Rectal smooth muscle tissue (tissue), 1 donor: ENCODE data around the gene KRT8.
"Not testable (repeated sequence)": the region's sequence is repeated elsewhere in the genome, so short reads cannot be mapped to it uniquely, and the experiment has no call there.

Experiments
- H3K27ac ChIP-seq: one replicate; pipeline ENCODE4 v1.7.0; 2013; ENCODE audit warnings: low read depth, low read length, inconsistent platforms
- H3K27me3 ChIP-seq: one replicate; pipeline ENCODE4 v1.7.0; 2013; ENCODE audit warnings: low read length; ENCODE audit not compliant: control insufficient read depth, insufficient read depth
- H3K36me3 ChIP-seq: one replicate; pipeline ENCODE4 v1.7.0; 2013; ENCODE audit warnings: low read length; ENCODE audit not compliant: control insufficient read depth, insufficient read depth
- H3K4me1 ChIP-seq: one replicate; pipeline ENCODE4 v1.7.0; 2013; ENCODE audit warnings: low read length; ENCODE audit not compliant: control insufficient read depth, insufficient read depth
- H3K4me3 ChIP-seq: one replicate; pipeline ENCODE4 v1.7.0; 2013; ENCODE audit warnings: low read length
- H3K9ac ChIP-seq: one replicate; pipeline ENCODE4 v1.7.0; 2013; ENCODE audit warnings: low read length

The KRT8 gene

DNA sequence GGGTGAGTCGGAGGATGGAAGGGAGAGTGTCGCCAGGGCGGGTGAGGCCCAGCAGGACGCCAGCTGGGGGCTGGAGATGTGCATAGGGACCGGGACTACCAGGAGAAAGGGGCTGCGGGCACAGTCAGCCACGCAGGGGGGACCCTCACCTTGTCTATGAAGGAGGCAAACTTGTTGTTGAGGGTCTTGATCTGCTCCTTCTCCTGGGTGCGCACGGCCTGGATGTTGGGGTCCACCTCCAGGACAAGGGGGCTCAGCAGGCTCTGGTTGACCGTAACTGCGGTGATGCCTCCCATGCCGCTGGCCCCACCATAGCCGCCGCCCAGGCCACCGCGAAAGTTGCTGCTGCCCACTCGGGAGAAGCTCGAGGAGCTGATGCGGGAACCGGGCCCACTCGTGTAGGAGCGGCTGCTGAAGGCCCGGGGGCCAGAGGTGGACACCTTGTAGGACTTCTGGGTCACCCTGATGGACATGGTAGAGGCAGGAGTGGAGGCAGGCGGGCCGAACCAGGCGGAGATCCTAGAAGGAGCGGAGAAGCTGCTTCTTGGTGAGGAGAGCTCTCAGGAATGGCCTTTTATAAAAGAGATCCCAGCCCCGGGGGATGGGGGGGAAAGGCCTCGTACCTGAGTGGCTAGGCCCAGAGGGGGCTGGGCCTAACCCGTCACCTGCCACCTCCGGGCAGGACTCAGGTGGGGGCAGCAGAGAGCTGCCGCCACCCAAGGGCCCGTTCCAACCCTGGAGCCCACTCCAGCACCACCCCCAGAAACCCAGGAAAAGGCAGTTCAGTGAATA lies at the start of gene KRT8:
Gene KRT8 (minus strand): TSS at position 568 of the 792 bp plus-strand sequence. CDS start 95 bp downstream, at position 473.
- Histone ChIP-seq H3K9ac (peak within 1 kb of the TSS; percentile 45), H3K4me3 (peak within 1 kb of the TSS; percentile 56), H3K27ac (peak within 1 kb of the TSS; percentile 76)
- not testable (repeated sequence) for H3K36me3 ChIP-seq, H3K4me1 ChIP-seq, H3K27me3 ChIP-seq

DNA sequence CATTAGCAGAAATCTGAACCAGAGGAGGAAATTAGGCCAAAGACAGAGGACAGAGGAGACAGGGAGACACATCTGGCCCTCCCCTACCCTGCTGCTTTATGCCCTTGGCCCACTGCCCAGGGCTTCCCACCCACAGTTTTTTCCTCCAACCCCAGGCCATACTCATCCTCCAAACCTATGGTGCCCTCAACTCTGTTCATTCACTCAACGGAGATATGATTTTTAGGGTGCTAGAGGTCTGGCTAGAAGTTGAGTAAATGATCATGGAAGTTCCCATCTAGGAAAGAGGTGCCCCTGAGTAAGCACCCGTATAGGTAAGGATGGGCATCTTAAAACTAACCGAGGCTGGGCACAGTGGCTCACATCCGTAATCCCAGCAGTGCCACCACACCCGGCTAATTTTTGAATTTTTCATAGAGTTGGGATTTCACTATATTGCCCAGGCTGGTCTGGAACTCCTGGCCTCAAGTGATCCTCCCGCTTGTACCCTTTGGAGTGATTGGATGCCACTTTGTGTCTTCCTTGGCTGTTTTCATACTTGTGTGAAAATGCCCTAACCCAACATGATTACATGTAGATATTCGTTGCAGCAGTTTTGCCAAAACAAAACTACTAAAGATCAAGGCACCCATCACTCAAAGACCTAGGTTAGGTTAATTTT lies 48.4 kb upstream of the KRT8 start:
- Histone ChIP-seq H3K36me3 (no peaks in the 10 kb centered on the region), H3K27me3 (no peaks in the 10 kb centered on the region), H3K4me1 (no peaks in the 10 kb centered on the region), H3K27ac (no peak overlapping the region), H3K9ac (no peak overlapping the region), H3K4me3 (no peak overlapping the region)

DNA sequence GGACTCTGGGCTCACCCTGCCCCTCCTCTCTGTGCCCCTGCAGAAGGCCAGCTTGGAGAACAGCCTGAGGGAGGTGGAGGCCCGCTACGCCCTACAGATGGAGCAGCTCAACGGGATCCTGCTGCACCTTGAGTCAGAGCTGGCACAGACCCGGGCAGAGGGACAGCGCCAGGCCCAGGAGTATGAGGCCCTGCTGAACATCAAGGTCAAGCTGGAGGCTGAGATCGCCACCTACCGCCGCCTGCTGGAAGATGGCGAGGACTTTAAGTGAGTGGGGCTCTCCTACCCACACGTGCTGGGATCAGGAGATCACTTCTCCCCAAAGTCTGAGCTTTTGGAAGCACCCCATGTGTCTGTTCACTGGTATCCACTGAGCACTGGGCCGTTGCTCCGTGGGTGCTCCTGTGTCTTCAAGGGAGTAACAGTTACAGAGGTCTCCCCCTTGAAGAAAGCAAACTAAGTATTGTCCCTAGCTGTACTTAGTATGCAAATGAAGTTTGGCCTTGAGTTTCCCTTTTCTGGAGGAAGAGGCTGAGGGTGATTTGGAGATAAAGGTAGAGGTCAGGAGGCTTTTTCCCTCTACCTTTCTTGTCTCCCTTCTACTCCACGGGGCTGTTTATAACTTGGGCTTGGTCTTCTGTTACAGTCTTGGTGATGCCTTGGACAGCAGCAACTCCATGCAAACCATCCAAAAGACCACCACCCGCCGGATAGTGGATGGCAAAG lies 47.4 kb upstream of the KRT8 start:
- Histone ChIP-seq H3K27ac (no peak overlapping the region), H3K4me3 (no peak overlapping the region), H3K9ac (no peak overlapping the region)

DNA sequence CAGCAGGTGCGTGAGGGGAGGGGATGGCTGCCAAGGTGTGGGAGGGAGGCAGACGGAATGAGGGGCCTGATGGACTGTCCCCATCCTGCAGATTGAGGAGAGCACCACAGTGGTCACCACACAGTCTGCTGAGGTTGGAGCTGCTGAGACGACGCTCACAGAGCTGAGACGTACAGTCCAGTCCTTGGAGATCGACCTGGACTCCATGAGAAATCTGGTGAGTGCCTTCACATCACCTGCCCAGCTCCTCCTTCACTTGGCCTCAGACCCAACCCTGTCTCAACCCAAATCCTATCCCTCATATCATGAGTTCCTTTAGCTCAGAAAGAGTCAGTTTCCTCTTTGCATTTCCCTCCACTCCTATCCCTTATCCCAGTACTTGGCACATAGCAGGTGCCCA lies 46.8 kb upstream of the KRT8 start:
- no peaks in the 10 kb centered on the region for H3K27me3 ChIP-seq
- H3K27ac ChIP-seq, result no peak overlapping the region
- no peaks in the 10 kb centered on the region for H3K4me1 ChIP-seq
- H3K4me3 ChIP-seq, result peak overlapping the region; percentile 30
- H3K9ac ChIP-seq, result no peak overlapping the region
- H3K36me3 ChIP-seq, result no peaks in the 10 kb centered on the region

More for the DNA sequence above, 47.4 kb upstream of the KRT8 start:
- Histone ChIP-seq H3K27me3 (no peaks in the 10 kb centered on the region), H3K36me3 (no peaks in the 10 kb centered on the region), H3K4me1 (no peaks in the 10 kb centered on the region)

GRCh38 chr12:52951126-52951525 lies 46.2 kb upstream of the KRT8 start:
- no peaks in the 10 kb centered on the region for H3K27me3 ChIP-seq
- no peak overlapping the region for H3K9ac ChIP-seq
- H3K27ac ChIP-seq, result no peak overlapping the region
- peak overlapping the region; percentile 72 for H3K4me3 ChIP-seq
- H3K4me1 ChIP-seq, result no peaks in the 10 kb centered on the region
- no peaks in the 10 kb centered on the region for H3K36me3 ChIP-seq

GRCh38 chr12:52950553-52950952 lies 45.7 kb upstream of the KRT8 start:
- Histone ChIP-seq H3K36me3 (no peaks in the 10 kb centered on the region), H3K27me3 (no peaks in the 10 kb centered on the region), H3K9ac (no peak overlapping the region), H3K27ac (no peak overlapping the region), H3K4me1 (no peaks in the 10 kb centered on the region), H3K4me3 (peak overlapping the region; percentile 72)

DNA sequence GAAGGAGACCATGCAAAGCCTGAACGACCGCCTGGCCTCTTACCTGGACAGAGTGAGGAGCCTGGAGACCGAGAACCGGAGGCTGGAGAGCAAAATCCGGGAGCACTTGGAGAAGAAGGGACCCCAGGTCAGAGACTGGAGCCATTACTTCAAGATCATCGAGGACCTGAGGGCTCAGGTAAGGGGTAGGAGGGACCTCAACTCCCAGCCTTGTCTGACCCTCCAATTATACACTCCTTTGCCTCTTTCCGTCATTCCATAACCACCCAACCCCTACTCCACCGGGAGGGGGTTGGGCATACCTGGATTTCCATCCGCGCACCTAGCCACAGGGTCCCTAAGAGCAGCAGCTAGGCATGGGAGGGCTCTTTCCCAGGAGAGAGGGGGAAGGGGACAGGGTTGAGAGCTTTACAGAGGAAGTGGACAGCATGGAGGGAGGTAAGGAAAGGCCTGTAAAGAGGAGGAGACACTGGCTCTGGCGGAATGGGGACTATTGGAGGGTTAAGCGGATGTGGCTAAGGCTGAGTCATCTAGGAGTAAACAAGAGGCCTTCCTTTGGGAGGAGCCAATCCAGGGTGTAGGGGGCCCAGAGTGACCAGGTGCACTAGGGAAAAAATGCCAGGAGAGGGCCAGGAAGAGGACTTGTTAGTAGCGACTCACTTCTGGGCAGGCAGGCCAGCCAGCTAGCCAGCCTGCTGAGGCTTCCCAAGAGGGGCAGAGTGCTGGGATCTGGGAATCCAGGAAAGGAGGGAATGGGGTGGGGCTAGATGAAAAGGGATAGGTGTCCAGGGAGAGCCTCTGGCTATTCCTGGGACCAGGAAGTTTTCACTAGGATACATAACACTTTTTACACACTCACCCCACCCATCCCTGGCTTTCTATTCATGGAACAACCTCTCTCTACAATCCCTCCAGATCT lies 44.8 kb upstream of the KRT8 start:
- peak overlapping the region; percentile 72 for H3K4me3 ChIP-seq

DNA sequence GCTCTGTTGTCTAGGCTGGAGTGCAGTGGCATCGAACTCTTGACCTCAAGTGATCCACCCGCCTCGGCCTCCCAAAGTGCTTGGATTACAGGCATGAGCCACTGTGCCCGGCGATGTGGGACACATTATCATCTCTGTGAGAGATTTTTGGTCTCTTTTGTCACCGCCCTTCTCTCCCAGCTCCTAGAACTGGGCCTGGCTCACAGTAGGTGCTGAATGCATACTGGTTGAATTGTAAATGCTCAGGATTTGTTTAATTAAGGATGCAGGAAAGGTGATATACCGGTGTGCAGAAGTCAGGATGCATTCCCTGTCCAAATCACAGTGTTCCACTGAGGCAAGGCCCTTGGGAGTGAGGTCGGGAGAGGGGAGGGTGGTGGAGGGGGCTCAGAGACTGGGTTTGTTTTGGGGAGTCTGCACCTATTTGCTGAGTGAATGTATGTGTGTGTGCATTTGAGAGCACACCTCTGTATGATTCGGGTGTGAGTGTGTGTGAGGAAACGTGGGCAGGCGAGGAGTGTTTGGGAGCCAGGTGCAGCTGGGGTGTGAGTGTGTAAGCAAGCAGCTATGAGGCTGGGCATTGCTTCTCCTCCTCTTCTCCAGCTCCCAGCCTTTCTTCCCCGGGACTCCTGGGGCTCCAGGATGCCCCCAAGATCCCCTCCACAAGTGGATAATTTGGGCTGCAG lies 43.0 kb upstream of the KRT8 start:
- Histone ChIP-seq H3K27ac (no peak overlapping the region), H3K27me3 (no peaks in the 10 kb centered on the region), H3K4me3 (no peak overlapping the region), H3K36me3 (no peaks in the 10 kb centered on the region), H3K4me1 (no peaks in the 10 kb centered on the region), H3K9ac (no peak overlapping the region)

More for the DNA sequence above, 44.8 kb upstream of the KRT8 start:
- H3K27me3 ChIP-seq, result no peaks in the 10 kb centered on the region
- no peaks in the 10 kb centered on the region for H3K36me3 ChIP-seq
- H3K4me1 ChIP-seq, result no peaks in the 10 kb centered on the region
- no peak overlapping the region for H3K27ac ChIP-seq
- peak overlapping the region; percentile 12 for H3K9ac ChIP-seq

DNA sequence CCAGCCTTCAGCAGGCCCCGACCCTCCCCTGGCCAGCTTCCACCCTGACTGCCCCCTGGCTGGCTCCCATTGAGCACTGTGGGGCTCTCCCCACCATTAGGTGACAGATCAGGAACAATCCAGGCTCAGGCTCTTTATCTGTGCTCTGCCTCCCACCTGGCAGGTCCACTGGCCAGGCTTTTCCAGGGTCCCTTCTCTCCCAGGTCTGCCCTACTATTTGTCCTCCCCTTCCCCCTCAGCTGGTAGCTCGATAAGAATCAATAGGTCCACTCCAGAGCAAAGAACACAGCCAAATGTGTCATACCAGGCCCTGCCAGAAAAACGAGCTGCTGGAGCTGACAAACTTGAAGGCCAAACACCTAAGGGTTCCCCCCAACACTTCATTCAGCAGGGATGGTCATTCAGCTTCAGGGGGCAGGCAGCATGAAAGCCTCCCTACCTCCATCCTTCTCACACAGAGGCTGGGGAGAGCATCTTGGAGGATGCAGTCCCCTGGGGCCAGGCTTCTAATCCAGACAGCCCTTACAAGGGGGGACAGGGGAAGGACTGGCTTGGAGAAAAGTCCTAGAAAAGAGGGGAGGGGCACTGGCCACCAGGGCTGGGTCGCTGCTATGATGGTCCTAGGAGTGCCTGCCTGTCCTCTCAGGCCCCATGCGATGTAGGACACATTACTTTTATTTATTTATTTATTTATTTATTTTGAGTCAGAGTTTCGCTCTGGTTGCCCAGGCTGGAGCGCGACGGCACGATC lies 42.1 kb upstream of the KRT8 start:
- no peaks in the 10 kb centered on the region for H3K27me3 ChIP-seq
- H3K36me3 ChIP-seq, result no peaks in the 10 kb centered on the region
- H3K9ac ChIP-seq, result no peak overlapping the region
- no peaks in the 10 kb centered on the region for H3K4me1 ChIP-seq
- H3K4me3 ChIP-seq, result no peak overlapping the region
- H3K27ac ChIP-seq, result no peak overlapping the region

DNA sequence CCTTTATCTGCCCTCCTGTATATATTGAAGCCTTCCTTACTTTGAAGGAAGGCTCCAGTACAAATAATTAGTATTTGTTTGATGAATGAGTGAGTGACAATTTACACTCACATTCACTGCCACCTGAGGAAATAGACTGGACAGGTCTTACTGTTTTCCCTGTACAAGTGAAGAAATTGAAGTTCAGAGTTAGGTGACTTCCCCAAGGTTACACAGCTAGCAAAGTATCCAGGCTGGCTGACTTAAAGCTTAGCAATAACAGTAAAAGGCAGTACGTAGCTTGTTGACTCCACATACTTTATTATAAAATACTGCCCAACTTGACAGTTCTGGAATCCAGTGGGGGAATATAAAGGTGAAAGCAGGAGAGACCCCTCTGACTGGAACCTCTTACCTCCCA lies 41.5 kb upstream of the KRT8 start:
- no peaks in the 10 kb centered on the region for H3K4me1 ChIP-seq
- H3K36me3 ChIP-seq, result no peaks in the 10 kb centered on the region
- H3K27me3 ChIP-seq, result no peaks in the 10 kb centered on the region
- H3K27ac ChIP-seq, result no peak overlapping the region
- no peak overlapping the region for H3K4me3 ChIP-seq
- no peak overlapping the region for H3K9ac ChIP-seq
